Measurements from ENCODE around the gene C9orf72. TPM values are rescaled to one million over a fixed set of nuclear protein-coding genes. Genes with fewer than 3 reads are reported as not detected.
A peak's percentile ranks its signal among the peaks of the same experiment; 100 is the strongest.
"Not testable (repeated sequence)": the region's sequence is repeated elsewhere in the genome, so short reads cannot be mapped to it uniquely, and the experiment has no call there.

Gene C9orf72
- total and polyA plus RNA-seq, 12 donors = 4.9 to 22.0 (median 15.8) TPM

- Histone ChIP-seq H3K27me3 (peaks cover 0 to 14% (median 6%) of the 10 kb centered on the region in 7 donors), H3K4me1 (peaks cover 0 to 9% (median 0%) of the 10 kb centered on the region in 9 donors), H3K36me3 (no peaks in the 10 kb centered on the region), H3K27ac (no peak overlapping the region), H3K9me3 (no peaks in the 10 kb centered on the region), H3K4me3 (no peak overlapping the region)
- intact Hi-C loops (cut with DNase I) = no loop called here
- ATAC-seq (no peak), DNase-seq (no peak)
- no peak for TF ChIP-seq CTCF (IDR thresholded peaks at IDR 0.05)
- 54 to 62% methylated on average over 4 of the region's 4 CpGs for WGBS, 2 donors
Measured at GRCh38 chr9:27618066-27618465, 44.8 kb upstream of the C9orf72 start.

- no peaks in the 10 kb centered on the region for H3K9me3 ChIP-seq
- TF ChIP-seq CTCF (IDR thresholded peaks at IDR 0.05) = no peak
- intact Hi-C loops (cut with DNase I) = no loop called here
- peaks cover 0 to 14% (median 6%) of the 10 kb centered on the region in 7 donors for H3K27me3 ChIP-seq
- DNase-seq (no peak), ATAC-seq (no peak)
- H3K4me3 ChIP-seq = no peak overlapping the region
- no peaks in the 10 kb centered on the region for H3K36me3 ChIP-seq
- 85 to 90% methylated on average over 11 of the region's 11 CpGs for WGBS, 2 donors
- no peak overlapping the region for H3K27ac ChIP-seq
- H3K4me1 ChIP-seq = no peaks in the 10 kb centered on the region
Measured at GRCh38 chr9:27614551-27614950, 41.3 kb upstream of the C9orf72 start.

DNA sequence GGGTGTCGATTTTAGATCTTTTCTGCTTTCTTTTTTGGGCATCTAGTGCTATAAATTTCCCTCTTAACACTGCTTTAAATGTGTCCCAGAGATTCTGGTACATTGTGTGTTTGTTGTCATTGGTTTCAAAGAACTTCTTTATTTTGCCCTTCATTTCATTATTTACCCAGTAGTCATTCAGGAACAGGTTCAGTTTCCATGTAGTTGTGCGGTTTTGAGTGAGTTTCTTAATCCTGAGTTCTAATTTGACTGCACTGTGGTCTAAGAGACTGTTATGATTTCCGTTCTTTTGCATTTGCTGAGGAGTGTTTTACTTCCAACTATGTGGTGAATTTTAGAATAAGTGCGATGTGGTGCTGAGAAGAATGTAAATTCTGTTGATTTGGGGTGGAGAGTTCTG, 38.8 kb upstream of the C9orf72 start:
- H3K9me3 ChIP-seq; intact Hi-C loops (cut with DNase I); H3K4me1 ChIP-seq; ATAC-seq; H3K27ac ChIP-seq; DNase-seq; H3K36me3 ChIP-seq; H3K4me3 ChIP-seq: not testable (repeated sequence)
- peaks cover 0 to 14% (median 6%) of the 10 kb centered on the region in 7 donors for H3K27me3 ChIP-seq
- 76 to 78% methylated on average over 4 of the region's 4 CpGs for WGBS, 2 donors

GRCh38 chr9:27610622-27611021, 37.3 kb upstream of the C9orf72 start:
- no peaks in the 10 kb centered on the region for H3K9me3 ChIP-seq
- H3K4me1 ChIP-seq = no peaks in the 10 kb centered on the region
- ATAC-seq (no peak), DNase-seq (no peak)
- no peaks in the 10 kb centered on the region for H3K36me3 ChIP-seq
- H3K27ac ChIP-seq = no peak overlapping the region
- WGBS, 2 donors = 89 to 91% methylated on average over 19 of the region's 19 CpGs
- peaks cover 0 to 12% (median 6%) of the 10 kb centered on the region in 7 donors for H3K27me3 ChIP-seq
- TF ChIP-seq CTCF (IDR thresholded peaks at IDR 0.05) = no peak
- intact Hi-C loops (cut with DNase I) = no loop called here
- no peak overlapping the region for H3K4me3 ChIP-seq

DNA sequence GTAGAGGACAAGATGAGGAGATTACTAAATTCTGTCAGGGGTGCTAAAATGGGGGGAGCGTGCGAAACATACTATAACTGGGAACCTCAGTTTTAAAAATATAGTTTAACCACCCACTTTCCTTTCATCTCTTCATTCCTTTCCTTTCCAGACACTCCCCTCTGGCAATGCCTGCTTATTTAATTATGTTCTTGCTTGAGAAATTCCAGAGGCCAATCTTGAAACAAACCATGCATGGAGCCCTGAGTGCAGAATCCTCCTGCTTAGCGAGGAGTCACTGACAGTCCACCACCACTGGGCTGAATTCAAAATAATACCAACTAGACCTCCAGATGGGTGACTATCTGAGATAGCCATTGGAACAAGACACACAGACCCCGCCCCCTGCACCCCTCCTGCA, 29.7 kb upstream of the C9orf72 start:
- no peaks in the 10 kb centered on the region for H3K9me3 ChIP-seq
- H3K4me1 ChIP-seq = peaks cover 0 to 32% (median 0%) of the 10 kb centered on the region in 9 donors

More for the DNA sequence above, 29.7 kb upstream of the C9orf72 start:
- Histone ChIP-seq H3K27me3 (no peaks in the 10 kb centered on the region), H3K27ac (peak overlapping the region in 1 of 10 donors; percentile 90), H3K36me3 (no peaks in the 10 kb centered on the region), H3K4me3 (no peak overlapping the region)
- intact Hi-C loops (cut with DNase I) = no loop called here
- WGBS, 2 donors = 83 to 92% methylated on average over 4 of the region's 4 CpGs
- ATAC-seq = no peak
- DNase-seq = no peak
- no peak for TF ChIP-seq CTCF (IDR thresholded peaks at IDR 0.05)
